ENCODE data around the gene FAM180B.

FAM180B gene

GRCh38 chr11:47565340-47566148 lies 20.9 kb upstream of the FAM180B start, which contains the start of gene PTPMT1:
PTPMT1 (plus strand) TSS chr11:47565599; CDS start chr11:47565623, 24 bp downstream.
- TF ChIP-seq, protein P1, sequence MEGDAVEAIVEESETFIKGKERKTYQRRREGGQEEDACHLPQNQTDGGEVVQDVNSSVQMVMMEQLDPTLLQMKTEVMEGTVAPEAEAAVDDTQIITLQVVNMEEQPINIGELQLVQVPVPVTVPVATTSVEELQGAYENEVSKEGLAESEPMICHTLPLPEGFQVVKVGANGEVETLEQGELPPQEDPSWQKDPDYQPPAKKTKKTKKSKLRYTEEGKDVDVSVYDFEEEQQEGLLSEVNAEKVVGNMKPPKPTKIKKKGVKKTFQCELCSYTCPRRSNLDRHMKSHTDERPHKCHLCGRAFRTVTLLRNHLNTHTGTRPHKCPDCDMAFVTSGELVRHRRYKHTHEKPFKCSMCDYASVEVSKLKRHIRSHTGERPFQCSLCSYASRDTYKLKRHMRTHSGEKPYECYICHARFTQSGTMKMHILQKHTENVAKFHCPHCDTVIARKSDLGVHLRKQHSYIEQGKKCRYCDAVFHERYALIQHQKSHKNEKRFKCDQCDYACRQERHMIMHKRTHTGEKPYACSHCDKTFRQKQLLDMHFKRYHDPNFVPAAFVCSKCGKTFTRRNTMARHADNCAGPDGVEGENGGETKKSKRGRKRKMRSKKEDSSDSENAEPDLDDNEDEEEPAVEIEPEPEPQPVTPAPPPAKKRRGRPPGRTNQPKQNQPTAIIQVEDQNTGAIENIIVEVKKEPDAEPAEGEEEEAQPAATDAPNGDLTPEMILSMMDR (IDR thresholded peaks at IDR 0.05): no peak

- TF ChIP-seq, protein P1 (IDR thresholded peaks at IDR 0.05): no peak
Measured at GRCh38 chr11:47566149-47566698, 20.3 kb upstream of the FAM180B start.

- TF ChIP-seq, protein P1 (IDR thresholded peaks at IDR 0.05): no peak
Measured at GRCh38 chr11:47569646-47570045, 16.8 kb upstream of the FAM180B start.

GRCh38 chr11:47570651-47571356 lies 15.7 kb upstream of the FAM180B start:
- TF ChIP-seq, protein P1 (IDR thresholded peaks at IDR 0.05): no peak

GRCh38 chr11:47571357-47571729 lies 15.1 kb upstream of the FAM180B start:
- TF ChIP-seq, protein P1 (IDR thresholded peaks at IDR 0.05): no peak

DNA sequence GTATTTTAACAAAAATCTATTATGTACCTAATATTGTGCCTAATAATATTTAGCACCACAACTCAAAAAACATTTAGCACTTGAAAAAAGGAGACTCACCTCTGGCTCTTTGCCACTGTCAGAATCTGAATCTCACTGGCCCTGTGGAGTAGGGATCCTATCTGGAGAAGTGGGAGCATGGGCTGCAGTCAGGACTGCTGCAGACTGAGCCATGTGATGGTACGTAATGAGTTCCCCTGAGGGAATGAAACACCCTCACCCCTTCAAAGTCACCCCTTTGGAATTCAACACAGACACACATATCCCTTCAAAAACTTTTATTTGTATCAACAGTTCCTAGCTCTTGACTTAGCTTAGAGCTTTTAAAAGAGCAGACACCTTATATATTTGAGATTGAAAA lies 14.6 kb upstream of the FAM180B start:
- TF ChIP-seq, protein P1 (IDR thresholded peaks at IDR 0.05): no peak

DNA sequence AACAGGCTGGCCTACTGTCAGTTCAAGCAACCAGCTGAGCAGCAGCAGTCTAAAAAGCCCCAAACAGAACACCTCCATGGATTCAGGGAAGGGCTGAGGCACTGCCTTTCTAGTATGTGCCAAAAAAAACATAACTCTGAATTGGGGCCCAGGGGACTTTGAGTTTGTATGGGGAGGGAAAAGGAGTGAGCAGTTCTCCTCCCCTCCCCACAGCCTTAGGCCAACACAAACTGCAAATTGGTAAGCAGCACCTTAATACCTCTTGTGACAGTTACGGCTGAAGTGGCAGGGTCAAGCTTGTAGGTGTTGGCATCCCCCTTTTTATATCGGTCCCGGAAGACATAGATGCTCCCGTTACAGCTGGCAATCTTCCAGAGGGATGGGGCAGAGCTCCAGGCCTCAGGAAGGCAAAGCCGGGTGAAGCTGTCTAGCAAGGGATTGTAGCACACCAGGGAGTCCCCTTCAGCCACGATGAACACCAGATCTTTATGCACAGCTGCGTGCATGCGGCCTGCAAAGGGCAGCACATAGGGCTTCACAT lies 13.7 kb upstream of the FAM180B start:
- TF ChIP-seq, protein P1 (IDR thresholded peaks at IDR 0.05): no peak
